Ishikawa (cell line): Measurements from ENCODE around the gene ANO7.

Source experiments
- CEBPB ChIP-seq: IDR thresholded peaks from 2 replicates; pipeline ENCODE4 v1.6.1; 2012
- CREB1 ChIP-seq: IDR thresholded peaks from 2 replicates; pipeline ENCODE4 v1.6.1; 2012; ENCODE audit warnings: low read depth
- EGR1 ChIP-seq: IDR thresholded peaks from 2 replicates; pipeline ENCODE4 v1.6.1; 2012
- EP300 ChIP-seq: IDR thresholded peaks from 2 replicates; pipeline ENCODE4 v1.6.1; 2012; ENCODE audit warnings: borderline replicate concordance
- FOXM1 ChIP-seq: IDR thresholded peaks from 2 replicates; pipeline ENCODE4 v1.6.1; 2012; ENCODE audit warnings: low read depth, borderline replicate concordance
- NFIC ChIP-seq: IDR thresholded peaks from 2 replicates; pipeline ENCODE4 v1.6.1; 2012
- RAD21 ChIP-seq: IDR thresholded peaks from 2 replicates; pipeline ENCODE4 v1.6.1; 2012; ENCODE audit warnings: low read depth
- REST ChIP-seq: IDR thresholded peaks from 2 replicates; pipeline ENCODE4 v1.6.1; 2012; ENCODE audit warnings: low read depth, mild to moderate bottlenecking
- TAF1 ChIP-seq: IDR thresholded peaks from 2 replicates; pipeline ENCODE4 v1.6.1; 2012; ENCODE audit warnings: low read depth, mild to moderate bottlenecking
- TCF12 ChIP-seq: IDR thresholded peaks from 2 replicates; pipeline ENCODE4 v1.6.1; 2012; ENCODE audit warnings: low read depth
- TEAD4 ChIP-seq: IDR thresholded peaks from 2 replicates; pipeline ENCODE4 v1.6.1; 2012
- YY1 ChIP-seq: IDR thresholded peaks from 2 replicates; pipeline ENCODE4 v1.6.1; 2012; ENCODE audit warnings: low read depth
- ZBTB7A ChIP-seq: IDR thresholded peaks from 2 replicates; pipeline ENCODE4 v1.6.1; 2012; ENCODE audit warnings: low read depth
- TF ChIP-seq, protein P1 (sequence below): IDR thresholded peaks from 2 replicates; pipeline ENCODE4 v1.6.1; 2012
- TF ChIP-seq, protein P2 (sequence below): IDR thresholded peaks from 2 replicates; pipeline ENCODE4 v1.6.1; 2012

Gene ANO7

DNA sequence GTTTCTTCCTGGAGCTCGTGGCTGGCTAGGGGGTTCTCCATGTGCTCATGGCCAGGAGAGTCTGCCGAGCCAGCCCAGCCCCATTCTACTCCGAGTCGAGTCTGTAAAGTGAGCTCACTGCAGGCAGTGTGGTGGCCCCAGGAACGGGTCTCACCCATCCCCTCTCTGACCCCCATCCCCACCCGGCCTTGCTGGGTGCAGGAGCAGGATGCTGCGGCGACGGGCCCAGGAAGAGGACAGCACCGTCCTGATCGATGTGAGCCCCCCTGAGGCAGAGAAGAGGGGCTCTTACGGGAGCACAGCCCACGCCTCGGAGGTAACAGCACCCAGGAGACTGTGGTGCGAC, 1.4 kb downstream of the ANO7 start:
- TF ChIP-seq NFIC, result no peak
- no peak for TF ChIP-seq CEBPB
- TF ChIP-seq YY1, result no peak
- TF ChIP-seq TCF12, result no peak
- no peak for TF ChIP-seq EGR1
- no peak for TF ChIP-seq TAF1
- no peak for TF ChIP-seq REST
- TF ChIP-seq FOXM1, result no peak
- TF ChIP-seq ZBTB7A, result no peak

GRCh38 chr2:241190291-241190981, 2.0 kb downstream of the ANO7 start:
- TF ChIP-seq FOXM1 (no peak), CEBPB (no peak), TCF12 (no peak), EGR1 (no peak), NFIC (no peak), RAD21 (no peak), ZBTB7A (no peak), TEAD4 (no peak), REST (no peak), TAF1 (no peak), CREB1 (no peak), YY1 (no peak), EP300 (no peak)
- TF ChIP-seq, protein P1, sequence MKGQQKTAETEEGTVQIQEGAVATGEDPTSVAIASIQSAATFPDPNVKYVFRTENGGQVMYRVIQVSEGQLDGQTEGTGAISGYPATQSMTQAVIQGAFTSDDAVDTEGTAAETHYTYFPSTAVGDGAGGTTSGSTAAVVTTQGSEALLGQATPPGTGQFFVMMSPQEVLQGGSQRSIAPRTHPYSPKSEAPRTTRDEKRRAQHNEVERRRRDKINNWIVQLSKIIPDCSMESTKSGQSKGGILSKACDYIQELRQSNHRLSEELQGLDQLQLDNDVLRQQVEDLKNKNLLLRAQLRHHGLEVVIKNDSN, result no peak
- TF ChIP-seq, protein P2, sequence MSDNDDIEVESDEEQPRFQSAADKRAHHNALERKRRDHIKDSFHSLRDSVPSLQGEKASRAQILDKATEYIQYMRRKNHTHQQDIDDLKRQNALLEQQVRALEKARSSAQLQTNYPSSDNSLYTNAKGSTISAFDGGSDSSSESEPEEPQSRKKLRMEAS, result no peak

DNA sequence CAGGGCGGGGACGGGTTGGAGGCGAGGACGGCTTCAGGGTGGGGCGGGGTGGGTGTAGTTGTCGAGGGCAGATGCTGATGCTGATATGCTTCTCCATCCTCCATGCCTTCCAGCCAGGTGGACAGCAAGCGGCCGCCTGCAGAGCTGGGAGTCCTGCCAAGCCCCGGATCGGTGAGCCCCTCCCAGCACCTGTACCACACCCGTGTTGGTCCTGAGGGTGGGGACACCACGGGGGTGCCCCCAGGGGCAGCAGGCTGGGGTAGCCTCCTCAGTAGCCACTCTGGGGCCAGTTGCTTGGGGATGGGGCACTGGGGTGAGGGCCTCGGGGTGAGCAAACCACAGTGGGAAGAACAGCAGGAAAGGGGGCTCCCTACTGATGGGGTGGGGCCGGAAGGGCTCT, 2.6 kb downstream of the ANO7 start:
- no peak for TF ChIP-seq CREB1
- no peak for TF ChIP-seq TCF12
- no peak for TF ChIP-seq FOXM1
- no peak for TF ChIP-seq REST
- no peak for TF ChIP-seq NFIC
- TF ChIP-seq, protein P1, result no peak
- TF ChIP-seq TEAD4, result no peak
- no peak for TF ChIP-seq TAF1
- no peak for TF ChIP-seq EGR1
- TF ChIP-seq CEBPB, result no peak

DNA sequence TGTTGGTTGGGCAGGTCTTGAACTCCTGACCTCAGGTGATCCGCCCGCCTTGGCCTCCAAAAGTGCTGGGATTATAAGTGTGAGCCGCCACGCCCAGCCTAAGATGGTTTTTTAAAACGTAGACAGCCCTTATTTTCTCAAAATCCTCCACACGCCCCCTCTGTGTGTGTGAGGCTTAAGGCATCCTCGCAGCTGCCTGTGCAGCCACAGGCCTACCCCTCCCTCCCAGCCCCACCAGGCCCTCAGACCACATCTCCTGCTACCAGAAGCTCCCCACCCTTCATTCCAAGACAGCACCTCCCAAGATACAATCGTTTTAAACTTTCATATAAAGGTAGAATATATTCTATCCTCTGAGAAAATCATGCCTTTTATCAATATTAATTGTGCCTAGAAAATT, 4.8 kb downstream of the ANO7 start:
- TF ChIP-seq CREB1, result no peak
- no peak for TF ChIP-seq ZBTB7A
- TF ChIP-seq, protein P2, result no peak
- TF ChIP-seq, protein P1, result no peak
- no peak for TF ChIP-seq TAF1
- no peak for TF ChIP-seq NFIC
- no peak for TF ChIP-seq CEBPB
- TF ChIP-seq RAD21, result no peak
- no peak for TF ChIP-seq EP300
- no peak for TF ChIP-seq FOXM1
- TF ChIP-seq EGR1, result no peak
